Activated naive CD4-positive, alpha-beta T cell treated with anti-CD3 and anti-CD28 coated beads, Interleukin-2, amount 50 U/mL, for 72 hours (primary cell): ENCODE data around the gene DPYSL5. TPM values are rescaled to one million over a fixed set of nuclear protein-coding genes. Genes with fewer than 3 reads are reported as not detected.
A peak's percentile ranks its signal among the peaks of the same experiment; 100 is the strongest.

Experiments
- ATAC-seq, 2 donors: fragments of 150-1000 bp; cut with Tn5 transposase; 2 replicates each; pipeline ENCODE4 v1.10.0; 2021; ENCODE audit warnings: mild to moderate bottlenecking in 2 of 2, moderate library complexity in 2 of 2
- DNase-seq, 2 donors: peaks; one replicate each; pipeline ENCODE4 v3.0.0; 2021 to 2022; ENCODE audit warnings: low spot score in 2 of 2
- H3K27ac Mint-ChIP-seq, 2 donors: one replicate each; pipeline ENCODE4 v1.8.0; 2022; ENCODE audit warnings: mild to moderate bottlenecking in 2 of 2, mixed read lengths in 2 of 2
- H3K36me3 Mint-ChIP-seq, 2 donors: one replicate each; pipeline ENCODE4 v1.8.0; 2022; ENCODE audit warnings: mixed read lengths in 2 of 2
- H3K9me3 Mint-ChIP-seq, 2 donors: one replicate each; pipeline ENCODE4 v1.8.0; 2022; ENCODE audit warnings: mixed read lengths in 2 of 2
- total RNA-seq, 2 donors: library from RNA; stranded (reverse); gene quantifications; one replicate each; pipeline ENCODE4 v1.2.3, GENCODE V29; 2022

The DPYSL5 gene
- total RNA-seq, 2 donors from 2014 or later = not detected

- Mint-ChIP-seq H3K9me3 (no peaks in the 10 kb centered on the region), H3K36me3 (no peaks in the 10 kb centered on the region), H3K27ac (no peak overlapping the region)
- no peak for DNase-seq
- no peak for ATAC-seq
Measured at GRCh38 chr2:26978061-26978596, 130.2 kb downstream of the DPYSL5 start.

DNA sequence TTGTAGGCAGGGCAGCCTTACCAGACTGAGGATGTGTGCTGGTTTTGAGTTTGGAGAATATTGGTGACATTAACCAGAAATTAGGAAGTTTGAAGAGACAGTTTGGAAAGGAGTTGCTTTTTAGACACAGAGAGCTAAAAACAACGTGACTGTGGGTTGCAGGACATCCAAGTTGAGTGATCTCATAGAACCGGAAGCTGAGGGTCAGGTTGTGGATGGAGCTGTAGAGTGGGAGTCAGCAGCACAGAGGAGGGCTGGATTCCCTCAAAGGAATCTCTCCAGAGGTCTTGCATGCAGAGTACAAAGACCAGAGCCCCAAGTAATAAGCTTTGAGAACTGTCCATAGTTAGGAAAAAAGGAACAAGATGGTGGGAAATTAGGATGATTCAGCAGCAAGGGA, 131.8 kb downstream of the DPYSL5 start:
- Mint-ChIP-seq H3K36me3 (no peaks in the 10 kb centered on the region), H3K27ac (no peak overlapping the region), H3K9me3 (no peaks in the 10 kb centered on the region)
- no peak for DNase-seq
- no peak for ATAC-seq

DNA sequence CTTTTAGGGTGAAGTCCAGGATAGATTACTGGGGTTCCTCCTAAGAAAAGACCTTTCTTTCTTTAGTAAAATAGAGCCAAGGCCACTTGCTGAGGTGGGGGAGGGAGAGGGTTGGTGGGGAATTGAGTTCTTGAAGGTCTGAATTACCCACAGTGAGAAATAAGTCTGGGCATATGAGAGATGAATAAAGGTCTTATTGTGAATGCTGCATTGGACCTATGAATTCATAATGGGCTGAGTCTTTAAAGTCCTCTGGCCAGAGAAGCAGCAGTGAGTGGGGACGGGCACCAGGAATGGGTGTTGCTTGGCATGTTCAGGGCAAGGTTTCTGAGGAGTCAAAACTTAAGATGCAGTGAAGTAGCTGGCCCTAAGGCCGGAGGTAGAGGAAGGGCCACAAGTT, 133.0 kb downstream of the DPYSL5 start:
- H3K9me3 Mint-ChIP-seq = no peaks in the 10 kb centered on the region
- ATAC-seq (no peak), DNase-seq (no peak)
- H3K27ac Mint-ChIP-seq = no peak overlapping the region
- H3K36me3 Mint-ChIP-seq = no peaks in the 10 kb centered on the region

- Mint-ChIP-seq H3K36me3 (no peaks in the 10 kb centered on the region), H3K27ac (no peak overlapping the region), H3K9me3 (no peaks in the 10 kb centered on the region)
- no peak for DNase-seq
- ATAC-seq = peak in 1 of 2 donors; percentile 61
Measured at GRCh38 chr2:26982102-26982742, 134.3 kb downstream of the DPYSL5 start.

- no peak for DNase-seq
- H3K27ac Mint-ChIP-seq = no peak overlapping the region
Measured at GRCh38 chr2:26983746-26984145, 135.8 kb downstream of the DPYSL5 start.

DNA sequence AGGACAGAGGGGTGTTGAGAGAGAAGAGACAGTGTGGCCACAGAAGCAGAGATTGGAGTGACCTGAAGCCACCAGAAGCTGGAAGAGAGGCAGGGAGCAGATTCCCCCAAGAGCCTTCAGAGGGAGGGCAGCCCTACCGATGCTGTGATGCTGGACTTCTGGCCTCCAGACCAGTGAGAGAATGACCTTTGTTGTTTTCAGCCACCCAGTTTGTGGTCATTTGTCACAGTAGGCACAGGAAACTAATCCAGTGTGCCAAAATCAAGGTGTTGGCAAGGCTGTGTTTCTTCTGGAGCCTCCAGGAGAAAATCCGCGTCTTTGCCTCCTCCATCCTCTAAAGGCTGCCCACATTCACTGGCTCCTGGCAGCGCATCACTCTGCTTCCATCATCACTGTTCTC, 137.9 kb downstream of the DPYSL5 start:
- ATAC-seq = no peak
- no peak overlapping the region for H3K27ac Mint-ChIP-seq
- no peak for DNase-seq
- H3K9me3 Mint-ChIP-seq = no peaks in the 10 kb centered on the region
- no peaks in the 10 kb centered on the region for H3K36me3 Mint-ChIP-seq

More at GRCh38 chr2:26983746-26984145, 135.8 kb downstream of the DPYSL5 start:
- Mint-ChIP-seq H3K36me3 (no peaks in the 10 kb centered on the region), H3K9me3 (no peaks in the 10 kb centered on the region)
- ATAC-seq = no peak

DNA sequence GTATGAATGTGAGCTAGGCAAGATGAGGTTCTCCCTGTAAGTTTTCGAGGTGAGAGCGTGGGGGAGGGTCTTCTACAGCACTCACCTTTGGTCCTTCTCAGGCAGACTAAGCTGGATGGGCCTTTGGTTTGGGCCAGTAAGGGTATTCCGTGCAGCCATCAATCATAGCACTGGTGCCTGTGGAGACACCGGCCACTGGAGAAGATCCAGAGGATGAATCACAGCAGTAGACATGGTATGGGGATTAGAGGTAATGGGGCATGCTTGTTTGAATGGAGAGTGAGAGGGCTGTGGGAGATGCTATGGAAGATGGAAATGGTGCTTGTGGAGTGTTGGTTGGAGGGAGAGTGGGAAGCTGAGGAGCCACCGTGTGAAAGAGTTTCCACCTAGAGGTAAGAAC, 138.6 kb downstream of the DPYSL5 start:
- Mint-ChIP-seq H3K9me3 (no peaks in the 10 kb centered on the region), H3K27ac (no peak overlapping the region), H3K36me3 (no peaks in the 10 kb centered on the region)
- ATAC-seq (no peak), DNase-seq (no peak)

DNA sequence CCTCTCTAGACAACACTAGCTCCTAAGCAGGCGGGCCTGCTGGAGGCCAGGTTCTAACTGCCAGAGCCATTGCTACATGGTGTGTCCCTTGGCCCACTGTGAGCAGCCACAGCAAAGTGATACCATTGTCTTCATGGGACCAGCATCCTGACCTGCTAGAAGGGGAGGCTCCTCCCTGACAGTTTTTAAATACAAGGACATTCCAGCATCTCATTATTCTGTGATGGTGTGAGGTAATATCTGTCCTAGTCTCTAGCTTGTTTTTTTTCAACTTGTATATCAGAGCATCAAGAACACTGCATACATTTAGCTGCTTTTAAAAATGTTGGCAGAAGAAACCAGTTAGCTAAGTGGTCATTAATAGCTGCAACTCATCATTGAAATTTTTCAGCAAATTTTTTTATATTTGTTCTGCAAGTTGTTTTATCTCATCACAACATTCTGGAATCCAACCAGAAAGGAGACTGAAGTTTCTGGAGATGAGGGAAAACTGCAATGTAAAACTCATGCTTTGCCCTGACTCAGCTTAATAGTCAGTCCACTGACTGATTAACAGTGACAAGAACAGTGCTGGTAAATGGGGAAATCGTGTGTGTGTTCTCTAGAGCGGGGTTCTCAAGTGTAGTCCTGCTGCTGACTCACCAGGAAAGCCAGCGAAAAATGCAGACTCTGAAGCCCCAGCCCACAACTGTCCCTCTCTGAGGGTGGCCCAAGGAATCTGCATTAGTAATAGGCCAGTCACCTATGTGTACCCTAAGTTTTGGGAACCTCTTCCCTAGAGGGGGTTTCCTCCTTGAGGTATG, 140.3 kb downstream of the DPYSL5 start:
- Mint-ChIP-seq H3K9me3 (no peaks in the 10 kb centered on the region), H3K36me3 (no peaks in the 10 kb centered on the region), H3K27ac (no peak overlapping the region)
- ATAC-seq = no peak
- no peak for DNase-seq

- Mint-ChIP-seq H3K9me3 (no peaks in the 10 kb centered on the region), H3K27ac (no peak overlapping the region)
- ATAC-seq = no peak
Measured at GRCh38 chr2:26989156-26989555, 141.2 kb downstream of the DPYSL5 start.

DNA sequence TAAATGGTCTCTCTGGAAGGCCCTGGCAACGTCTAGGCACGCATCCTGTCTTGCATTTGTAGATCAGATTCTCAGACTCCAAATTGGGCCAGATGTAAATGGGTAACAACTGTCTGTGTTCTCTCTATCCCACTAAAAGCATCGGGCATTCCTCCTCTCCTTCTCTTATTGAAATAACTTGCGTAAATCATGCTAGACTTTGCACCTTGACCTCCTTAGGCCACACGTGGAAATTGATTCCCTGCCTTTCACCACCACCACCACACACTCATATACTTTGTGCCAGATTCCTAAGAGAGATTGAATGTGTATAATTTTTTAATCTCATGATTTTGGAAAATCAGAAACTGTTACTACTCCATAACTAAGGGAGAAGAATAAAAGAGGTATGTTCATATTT, 143.8 kb downstream of the DPYSL5 start:
- Mint-ChIP-seq H3K27ac (no peak overlapping the region), H3K36me3 (no peaks in the 10 kb centered on the region), H3K9me3 (no peaks in the 10 kb centered on the region)
- DNase-seq (no peak), ATAC-seq (no peak)

More at GRCh38 chr2:26989156-26989555, 141.2 kb downstream of the DPYSL5 start:
- no peak for DNase-seq
- H3K36me3 Mint-ChIP-seq = no peaks in the 10 kb centered on the region

- H3K9me3 Mint-ChIP-seq = no peaks in the 10 kb centered on the region
- ATAC-seq (no peak), DNase-seq (no peak)
- no peaks in the 10 kb centered on the region for H3K36me3 Mint-ChIP-seq
- H3K27ac Mint-ChIP-seq = no peak overlapping the region
Measured at GRCh38 chr2:26993768-26994167, 145.8 kb downstream of the DPYSL5 start.

DNA sequence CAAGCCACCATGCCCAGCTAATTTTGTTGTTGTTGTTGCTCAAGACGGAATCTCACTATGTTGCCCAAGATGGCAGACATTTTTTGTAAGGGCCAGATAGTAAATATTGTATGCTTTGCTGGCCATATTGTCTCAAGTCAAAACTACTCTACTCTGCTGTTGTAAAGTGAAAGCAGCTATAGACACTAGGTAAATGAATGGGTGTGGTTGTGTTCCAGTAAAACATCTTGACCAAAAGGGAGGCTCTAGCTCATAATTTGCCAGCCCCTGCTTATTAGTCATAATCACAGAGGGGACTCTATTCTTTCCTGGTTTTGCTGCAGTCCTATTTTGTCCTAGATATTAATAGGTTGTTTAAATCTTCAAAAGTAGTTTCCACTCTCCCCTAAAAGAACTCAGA, 147.1 kb downstream of the DPYSL5 start:
- DNase-seq = no peak
- Mint-ChIP-seq H3K36me3 (no peaks in the 10 kb centered on the region), H3K9me3 (no peaks in the 10 kb centered on the region), H3K27ac (no peak overlapping the region)
- ATAC-seq = no peak

- Mint-ChIP-seq H3K36me3 (no peaks in the 10 kb centered on the region), H3K9me3 (no peaks in the 10 kb centered on the region), H3K27ac (no peak overlapping the region)
- no peak for DNase-seq
- no peak for ATAC-seq
Measured at GRCh38 chr2:26997394-26997793, 149.5 kb downstream of the DPYSL5 start.

- Mint-ChIP-seq H3K36me3 (no peaks in the 10 kb centered on the region), H3K27ac (no peak overlapping the region), H3K9me3 (no peaks in the 10 kb centered on the region)
- DNase-seq (no peak), ATAC-seq (no peak)
Measured at GRCh38 chr2:26998323-26998722, 150.4 kb downstream of the DPYSL5 start.
